ENCODE results near the gene COL23A1. TPM values are rescaled to one million over a fixed set of nuclear protein-coding genes. Genes with fewer than 3 reads are reported as not detected.

Gene COL23A1
- total and polyA plus RNA-seq, 2 experiments from 2014 or later, result 4.8 to 8.2 TPM

- TF ChIP-seq POLR2AphosphoS5 (IDR thresholded peaks at IDR 0.05; ENCODE audit: low read depth), result no peak
- TF ChIP-seq, protein P1, sequence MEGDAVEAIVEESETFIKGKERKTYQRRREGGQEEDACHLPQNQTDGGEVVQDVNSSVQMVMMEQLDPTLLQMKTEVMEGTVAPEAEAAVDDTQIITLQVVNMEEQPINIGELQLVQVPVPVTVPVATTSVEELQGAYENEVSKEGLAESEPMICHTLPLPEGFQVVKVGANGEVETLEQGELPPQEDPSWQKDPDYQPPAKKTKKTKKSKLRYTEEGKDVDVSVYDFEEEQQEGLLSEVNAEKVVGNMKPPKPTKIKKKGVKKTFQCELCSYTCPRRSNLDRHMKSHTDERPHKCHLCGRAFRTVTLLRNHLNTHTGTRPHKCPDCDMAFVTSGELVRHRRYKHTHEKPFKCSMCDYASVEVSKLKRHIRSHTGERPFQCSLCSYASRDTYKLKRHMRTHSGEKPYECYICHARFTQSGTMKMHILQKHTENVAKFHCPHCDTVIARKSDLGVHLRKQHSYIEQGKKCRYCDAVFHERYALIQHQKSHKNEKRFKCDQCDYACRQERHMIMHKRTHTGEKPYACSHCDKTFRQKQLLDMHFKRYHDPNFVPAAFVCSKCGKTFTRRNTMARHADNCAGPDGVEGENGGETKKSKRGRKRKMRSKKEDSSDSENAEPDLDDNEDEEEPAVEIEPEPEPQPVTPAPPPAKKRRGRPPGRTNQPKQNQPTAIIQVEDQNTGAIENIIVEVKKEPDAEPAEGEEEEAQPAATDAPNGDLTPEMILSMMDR (conservative IDR thresholded peaks at IDR 0.05; ENCODE audit: low read depth in 2 of 2), result no peak
- TF ChIP-seq CREB1 (CRISPR knock-in tag; IDR thresholded peaks at IDR 0.05; ENCODE audit: low read depth), result no peak
- TF ChIP-seq STAT1 (IDR thresholded peaks at IDR 0.05; ENCODE audit: unreplicated experiment), result no peak
- no peak for TF ChIP-seq EZH2 (IDR thresholded peaks at IDR 0.05; ENCODE audit: low read depth, unreplicated experiment)
These were observed 340.8 kb downstream of the COL23A1 start (continued) for GRCh38 chr5:178249191-178249989.

DNA sequence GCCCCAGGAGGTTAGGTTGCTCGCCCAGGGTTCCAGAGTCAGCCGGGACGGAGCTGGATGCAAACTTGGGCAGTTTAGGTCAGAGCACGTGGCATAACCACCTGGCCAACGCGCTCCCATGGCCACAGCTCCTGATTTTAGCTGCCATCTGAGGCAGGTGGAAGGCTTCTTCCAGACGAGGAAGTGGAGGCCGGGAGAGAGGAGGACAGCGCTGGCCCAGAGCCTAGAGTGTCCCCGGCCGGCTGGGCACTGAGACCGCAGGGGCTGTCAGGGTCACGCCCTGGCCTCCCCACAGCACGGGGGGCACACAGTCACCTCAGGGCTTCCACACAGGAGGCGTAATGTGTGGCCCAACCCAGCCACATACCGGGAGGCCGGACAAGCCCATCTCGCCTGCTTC is 341.4 kb downstream of the COL23A1 start:
- Histone ChIP-seq H3K79me2 (replicated peaks; ENCODE audit: insufficient read depth) (no peaks in the 10 kb centered on the region), H3K4me2 (no peak overlapping the region), H2AFZ (no peak overlapping the region), H4K20me1 (replicated peaks; ENCODE audit: insufficient read depth) (no peaks in the 10 kb centered on the region), H3K9me2 (ENCODE audit: insufficient read depth) (0 out of 2 replicates have a peak, but pooled peaks cover 4% of the 10 kb centered on the region), H3K4me3 (no peak overlapping the region), H3K36me3 (ENCODE audit: insufficient read depth) (no peaks in the 10 kb centered on the region), H3K27ac (ENCODE audit: low read depth) (no peak overlapping the region), H3K27me3 (ENCODE audit: insufficient read depth) (no peaks in the 10 kb centered on the region), H3F3A (replicated peaks; ENCODE audit: low read depth) (no peaks in the 10 kb centered on the region), H3K4me1 (ENCODE audit: insufficient read depth) (no peaks in the 10 kb centered on the region)
- Mint-ChIP-seq H3K9me3 (no peaks in the 10 kb centered on the region), H3K4me1 (peaks cover 4% of the 10 kb centered on the region), H3K27me3 (ENCODE audit: insufficient read depth, low read depth, poor library complexity) (peaks cover 7% of the 10 kb centered on the region), H3K36me3 (ENCODE audit: low read depth) (no peaks in the 10 kb centered on the region), H3K4me3 (no peak overlapping the region), H3K27ac (no peak overlapping the region)
- no peak for DNase-seq (ENCODE audit: low spot score)
- ATAC-seq, result no peak
- TF ChIP-seq EZH2phosphoT487 (IDR thresholded peaks at IDR 0.05; ENCODE audit: unreplicated experiment), result no peak
- TF ChIP-seq ETS1 (IDR thresholded peaks at IDR 0.05), result no peak
- no peak for TF ChIP-seq ZNF462 (CRISPR knock-in tag; IDR thresholded peaks at IDR 0.05)
- TF ChIP-seq CREB1 (CRISPR knock-in tag; IDR thresholded peaks at IDR 0.05; ENCODE audit: low read depth), result no peak
- TF ChIP-seq NANOG (IDR thresholded peaks at IDR 0.05; ENCODE audit: borderline replicate concordance), result no peak
- TF ChIP-seq, protein P2, sequence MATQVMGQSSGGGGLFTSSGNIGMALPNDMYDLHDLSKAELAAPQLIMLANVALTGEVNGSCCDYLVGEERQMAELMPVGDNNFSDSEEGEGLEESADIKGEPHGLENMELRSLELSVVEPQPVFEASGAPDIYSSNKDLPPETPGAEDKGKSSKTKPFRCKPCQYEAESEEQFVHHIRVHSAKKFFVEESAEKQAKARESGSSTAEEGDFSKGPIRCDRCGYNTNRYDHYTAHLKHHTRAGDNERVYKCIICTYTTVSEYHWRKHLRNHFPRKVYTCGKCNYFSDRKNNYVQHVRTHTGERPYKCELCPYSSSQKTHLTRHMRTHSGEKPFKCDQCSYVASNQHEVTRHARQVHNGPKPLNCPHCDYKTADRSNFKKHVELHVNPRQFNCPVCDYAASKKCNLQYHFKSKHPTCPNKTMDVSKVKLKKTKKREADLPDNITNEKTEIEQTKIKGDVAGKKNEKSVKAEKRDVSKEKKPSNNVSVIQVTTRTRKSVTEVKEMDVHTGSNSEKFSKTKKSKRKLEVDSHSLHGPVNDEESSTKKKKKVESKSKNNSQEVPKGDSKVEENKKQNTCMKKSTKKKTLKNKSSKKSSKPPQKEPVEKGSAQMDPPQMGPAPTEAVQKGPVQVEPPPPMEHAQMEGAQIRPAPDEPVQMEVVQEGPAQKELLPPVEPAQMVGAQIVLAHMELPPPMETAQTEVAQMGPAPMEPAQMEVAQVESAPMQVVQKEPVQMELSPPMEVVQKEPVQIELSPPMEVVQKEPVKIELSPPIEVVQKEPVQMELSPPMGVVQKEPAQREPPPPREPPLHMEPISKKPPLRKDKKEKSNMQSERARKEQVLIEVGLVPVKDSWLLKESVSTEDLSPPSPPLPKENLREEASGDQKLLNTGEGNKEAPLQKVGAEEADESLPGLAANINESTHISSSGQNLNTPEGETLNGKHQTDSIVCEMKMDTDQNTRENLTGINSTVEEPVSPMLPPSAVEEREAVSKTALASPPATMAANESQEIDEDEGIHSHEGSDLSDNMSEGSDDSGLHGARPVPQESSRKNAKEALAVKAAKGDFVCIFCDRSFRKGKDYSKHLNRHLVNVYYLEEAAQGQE (IDR thresholded peaks at IDR 0.05; ENCODE audit: unreplicated experiment), result no peak

Data from GM23338 (cell line).